Fibroblast of skin of right quadriceps (primary cell): ENCODE data around the gene DMXL2.
A peak's percentile ranks its signal among the peaks of the same experiment; 100 is the strongest.
"Not testable (repeated sequence)": the region's sequence is repeated elsewhere in the genome, so short reads cannot be mapped to it uniquely, and the experiment has no call there.

ENCODE experiments used
- DNase-seq: peaks from one replicate; pipeline ENCODE4 v3.0.0-alpha.2; 2013

Gene DMXL2

GRCh38 chr15:51491941-51492340, 130.6 kb downstream of the DMXL2 start:
- DNase-seq, result no peak

- DNase-seq, result no peak
Observed at GRCh38 chr15:51484781-51485180, 137.8 kb downstream of the DMXL2 start.

GRCh38 chr15:51483985-51484384, 138.6 kb downstream of the DMXL2 start:
- DNase-seq, result no peak

GRCh38 chr15:51483520-51483919, 139.1 kb downstream of the DMXL2 start:
- DNase-seq, result no peak

GRCh38 chr15:51475736-51476135, 146.8 kb downstream of the DMXL2 start:
- no peak for DNase-seq

- DNase-seq, result no peak
Observed at GRCh38 chr15:51470512-51470911, 152.1 kb downstream of the DMXL2 start.

GRCh38 chr15:51460796-51461195, 161.8 kb downstream of the DMXL2 start:
- DNase-seq, result peak; percentile 31

GRCh38 chr15:51450001-51450400, 172.6 kb downstream of the DMXL2 start:
- peak; percentile 5 for DNase-seq

GRCh38 chr15:51448622-51449399, 173.8 kb downstream of the DMXL2 start:
- DNase-seq, result no peak

GRCh38 chr15:51447855-51448621, 174.5 kb downstream of the DMXL2 start:
- no peak for DNase-seq

- DNase-seq, result not testable (repeated sequence)
Observed at GRCh38 chr15:51446029-51446744, 176.4 kb downstream of the DMXL2 start.

GRCh38 chr15:51444807-51445206, 177.8 kb downstream of the DMXL2 start:
- no peak for DNase-seq

- DNase-seq, result no peak
Observed at GRCh38 chr15:51444112-51444511, 178.5 kb downstream of the DMXL2 start.

GRCh38 chr15:51443282-51443914, 179.2 kb downstream of the DMXL2 start:
- DNase-seq, result no peak

GRCh38 chr15:51438526-51438925, 184.0 kb downstream of the DMXL2 start:
- no peak for DNase-seq

GRCh38 chr15:51425517-51426040, 197.0 kb downstream of the DMXL2 start:
- no peak for DNase-seq

GRCh38 chr15:51424780-51425179, 197.8 kb downstream of the DMXL2 start:
- DNase-seq, result no peak

- not testable (repeated sequence) for DNase-seq
Observed at GRCh38 chr15:51423040-51423439, 199.5 kb downstream of the DMXL2 start.

GRCh38 chr15:51416129-51416528, 206.4 kb downstream of the DMXL2 start:
- DNase-seq, result no peak

GRCh38 chr15:51414256-51414860, 208.2 kb downstream of the DMXL2 start:
- no peak for DNase-seq

- DNase-seq, result no peak
Observed at GRCh38 chr15:51405693-51406523, 216.7 kb downstream of the DMXL2 start.
